PFSK-1 (cell line): Measurements from ENCODE around the gene ZDHHC17.

Experiments
- FOXP2 ChIP-seq: optimal IDR thresholded peaks from 2 replicates; pipeline ENCODE3; 2011; ENCODE audit warnings: borderline replicate concordance, control low read depth, inconsistent platforms; ENCODE audit not compliant: insufficient read depth; ENCODE audit errors: extremely low read length, extremely low read depth
- POLR2AphosphoS5 ChIP-seq: IDR thresholded peaks from 2 replicates; pipeline ENCODE4 v1.6.1; 2012; ENCODE audit warnings: low read depth, mild to moderate bottlenecking, control low read depth, low read length, moderate library complexity
- REST ChIP-seq, 2 experiments: IDR thresholded peaks; 2 replicates each; pipeline versions ENCODE4 v1.6.1 to v1.8.0; 2011 to 2012; ENCODE audit warnings: low read depth in 2 of 2, low read length in 2 of 2, control low read depth in 1 of 2, inconsistent platforms in 1 of 2, mild to moderate bottlenecking in 1 of 2, moderate library complexity in 1 of 2; ENCODE audit not compliant: insufficient read depth in 1 of 2
- SIN3A ChIP-seq: IDR thresholded peaks from 2 replicates; pipeline ENCODE4 v1.6.1; 2012; ENCODE audit warnings: mild to moderate bottlenecking, low read length, moderate library complexity, borderline replicate concordance; ENCODE audit not compliant: insufficient read depth
- TAF1 ChIP-seq: IDR thresholded peaks from 2 replicates; pipeline ENCODE4 v1.6.1; 2012; ENCODE audit warnings: low read length, control low read depth, borderline replicate concordance; ENCODE audit not compliant: insufficient read depth

The ZDHHC17 gene

GRCh38 chr12:76813972-76814371 lies 50.1 kb downstream of the ZDHHC17 start:
- TF ChIP-seq FOXP2 (no peak), POLR2AphosphoS5 (no peak), REST (IDR thresholded peaks at IDR 0.05; ENCODE audit: insufficient read depth in 1 of 2, low read depth in 2 of 2, low read length in 2 of 2) (no peak), SIN3A (no peak), TAF1 (no peak)

GRCh38 chr12:76820888-76821482 lies 57.1 kb downstream of the ZDHHC17 start:
- TF ChIP-seq POLR2AphosphoS5 (no peak), TAF1 (no peak), FOXP2 (no peak), REST (IDR thresholded peaks at IDR 0.05; ENCODE audit: insufficient read depth in 1 of 2, low read depth in 2 of 2, low read length in 2 of 2) (no peak), SIN3A (no peak)

- no peak for TF ChIP-seq REST (IDR thresholded peaks at IDR 0.05; ENCODE audit: insufficient read depth in 1 of 2, low read depth in 2 of 2, low read length in 2 of 2)
- no peak for TF ChIP-seq FOXP2
- no peak for TF ChIP-seq SIN3A
- no peak for TF ChIP-seq POLR2AphosphoS5
- no peak for TF ChIP-seq TAF1
These were observed 66.5 kb downstream of the ZDHHC17 start for GRCh38 chr12:76830436-76830835.

- TF ChIP-seq FOXP2 (no peak), REST (IDR thresholded peaks at IDR 0.05; ENCODE audit: insufficient read depth in 1 of 2, low read depth in 2 of 2, low read length in 2 of 2) (no peak), POLR2AphosphoS5 (no peak), TAF1 (no peak), SIN3A (no peak)
These were observed 72.7 kb downstream of the ZDHHC17 start for GRCh38 chr12:76836633-76837032.

GRCh38 chr12:76847260-76847659 lies 83.3 kb downstream of the ZDHHC17 start:
- TF ChIP-seq TAF1 (no peak), FOXP2 (no peak), SIN3A (no peak)
